Caki2 (cell line): Measurements from ENCODE around the gene DAGLA. TPM values are rescaled to one million over a fixed set of nuclear protein-coding genes. Genes with fewer than 3 reads are reported as not detected.
A peak's percentile ranks its signal among the peaks of the same experiment; 100 is the strongest.

Experiments
- DNase-seq: peaks from one replicate; pipeline ENCODE4 v3.0.0-alpha.2; 2015; ENCODE audit warnings: low read depth
- in situ Hi-C: cut with HindIII; loops from 2 replicates; pipeline ENCODE4 v1.10.0; 2016; ENCODE audit warnings: low sequenced_read_pairs, low pct_unique_long_range_greater_than_20kb, mixed read lengths
- total RNA-seq: library from RNA; depleted of rRNA; stranded (reverse); fragments of >200 nt; shearing (Covaris generic); gene quantifications from 2 replicates; pipeline ENCODE4 v1.2.3, GENCODE V29; 2014; ENCODE audit warnings: low replicate concordance

DAGLA gene
- total RNA-seq, 1 experiment from 2014 or later = 0.74 TPM

- in situ Hi-C loops = no loop called here
- no peak for DNase-seq
Measured at GRCh38 chr11:61778920-61779650, 98.9 kb downstream of the DAGLA start.

GRCh38 chr11:61779666-61780525 is 99.7 kb downstream of the DAGLA start:
- DNase-seq = no peak
- in situ Hi-C loops = no loop called here

- DNase-seq = no peak
- in situ Hi-C loops = no loop called here
Measured at GRCh38 chr11:61780581-61781162, 100.5 kb downstream of the DAGLA start.

GRCh38 chr11:61781585-61781984 is 101.4 kb downstream of the DAGLA start:
- no peak for DNase-seq
- in situ Hi-C loops = no loop called here

GRCh38 chr11:61782299-61782698 is 102.1 kb downstream of the DAGLA start:
- in situ Hi-C loops = no loop called here
- no peak for DNase-seq

GRCh38 chr11:61782841-61783240 is 102.7 kb downstream of the DAGLA start:
- no peak for DNase-seq
- in situ Hi-C loops = no loop called here

GRCh38 chr11:61783717-61784505 is 103.7 kb downstream of the DAGLA start:
- in situ Hi-C loops = no loop called here

GRCh38 chr11:61784506-61784805 is 104.3 kb downstream of the DAGLA start:
- no peak for DNase-seq
- in situ Hi-C loops = no loop called here

More at GRCh38 chr11:61783717-61784505, 103.7 kb downstream of the DAGLA start:
- no peak for DNase-seq

- in situ Hi-C loops = no loop called here
- peak; percentile 45 for DNase-seq
Measured at GRCh38 chr11:61785837-61786402, 105.7 kb downstream of the DAGLA start.

GRCh38 chr11:61787928-61788491 is 107.8 kb downstream of the DAGLA start:
- in situ Hi-C loops = no loop called here
- DNase-seq = peak; percentile 44

- in situ Hi-C loops = no loop called here
- DNase-seq = peak; percentile 68
Measured at GRCh38 chr11:61791737-61792309, 111.6 kb downstream of the DAGLA start.

- in situ Hi-C loops = no loop called here
Measured at GRCh38 chr11:61792310-61793082, 112.3 kb downstream of the DAGLA start, which contains the start of the genes FEN1 and TMEM258. FEN1 (plus strand) TSS chr11:61792911; CDS start chr11:61795362, 2,451 bp downstream. TMEM258 (minus strand) TSS chr11:61792599; CDS start chr11:61792558, 41 bp downstream.

GRCh38 chr11:61793083-61793828 is 113.1 kb downstream of the DAGLA start:
- no peak for DNase-seq
- in situ Hi-C loops = no loop called here

More at GRCh38 chr11:61792310-61793082, 112.3 kb downstream of the DAGLA start, which contains the start of the genes FEN1 and TMEM258:
- DNase-seq = peak; percentile 93

- in situ Hi-C loops = no loop called here
- no peak for DNase-seq
Measured at GRCh38 chr11:61793829-61794204, 113.6 kb downstream of the DAGLA start.

GRCh38 chr11:61794579-61794978 is 114.4 kb downstream of the DAGLA start:
- DNase-seq = no peak
- in situ Hi-C loops = no loop called here

GRCh38 chr11:61795459-61795858 is 115.3 kb downstream of the DAGLA start:
- in situ Hi-C loops = no loop called here
- DNase-seq = no peak
